ENCODE data around the gene BACH2.

GRCh38 chr6:89966228-89966544 lies 330.5 kb downstream of the BACH2 start:
- no peak for TF ChIP-seq TCF3 (IDR thresholded peaks at IDR 0.05; ENCODE audit: borderline replicate concordance, insufficient read depth, low read depth, low read length)
- TF ChIP-seq, protein P1, sequence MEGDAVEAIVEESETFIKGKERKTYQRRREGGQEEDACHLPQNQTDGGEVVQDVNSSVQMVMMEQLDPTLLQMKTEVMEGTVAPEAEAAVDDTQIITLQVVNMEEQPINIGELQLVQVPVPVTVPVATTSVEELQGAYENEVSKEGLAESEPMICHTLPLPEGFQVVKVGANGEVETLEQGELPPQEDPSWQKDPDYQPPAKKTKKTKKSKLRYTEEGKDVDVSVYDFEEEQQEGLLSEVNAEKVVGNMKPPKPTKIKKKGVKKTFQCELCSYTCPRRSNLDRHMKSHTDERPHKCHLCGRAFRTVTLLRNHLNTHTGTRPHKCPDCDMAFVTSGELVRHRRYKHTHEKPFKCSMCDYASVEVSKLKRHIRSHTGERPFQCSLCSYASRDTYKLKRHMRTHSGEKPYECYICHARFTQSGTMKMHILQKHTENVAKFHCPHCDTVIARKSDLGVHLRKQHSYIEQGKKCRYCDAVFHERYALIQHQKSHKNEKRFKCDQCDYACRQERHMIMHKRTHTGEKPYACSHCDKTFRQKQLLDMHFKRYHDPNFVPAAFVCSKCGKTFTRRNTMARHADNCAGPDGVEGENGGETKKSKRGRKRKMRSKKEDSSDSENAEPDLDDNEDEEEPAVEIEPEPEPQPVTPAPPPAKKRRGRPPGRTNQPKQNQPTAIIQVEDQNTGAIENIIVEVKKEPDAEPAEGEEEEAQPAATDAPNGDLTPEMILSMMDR (IDR thresholded peaks at IDR 0.05 in 2 of 3, conservative IDR thresholded peaks at IDR 0.05 in 1 of 3; ENCODE audit: control insufficient read depth in 2 of 3, extremely low read depth in 1 of 3, insufficient read depth in 1 of 3, low read depth in 3 of 3, low read length in 3 of 3) = no peak
- TF ChIP-seq POLR2A (IDR thresholded peaks at IDR 0.05; ENCODE audit: low read depth, low read length) = no peak
- TF ChIP-seq EZH2 (IDR thresholded peaks at IDR 0.05; ENCODE audit: borderline replicate concordance, control insufficient read depth, low read depth, low read length) = no peak
- TF ChIP-seq BCL3 (IDR thresholded peaks at IDR 0.05; ENCODE audit: borderline replicate concordance, insufficient read depth, low read depth, low read length, poor library complexity, severe bottlenecking) = no peak
